Caco-2 (cell line): ENCODE data around the gene FOXD3. TPM values are rescaled to one million over a fixed set of nuclear protein-coding genes. Genes with fewer than 3 reads are reported as not detected.

Experiments
- BruUV-seq: library from RNA; stranded (reverse); fragments of 400-500 nt; replicated peaks from 2 replicates; lab custom pipeline; 2021; lab: Mats Ljungman, UMichigan
- CTCF ChIA-PET: fragments of 300-600 bp; sonication (Branson Sonifier 250); formaldehyde crosslinking; loops from one replicate; lab custom pipeline; 2022; ENCODE audit warnings: antibody characterized with exemption; lab: Charles Lee
- POLR2A ChIA-PET: fragments of 300-600 bp; sonication (Branson Sonifier 250); formaldehyde crosslinking; loops from one replicate; lab custom pipeline; 2022; ENCODE audit warnings: antibody characterized with exemption; lab: Charles Lee
- DNase-seq, 2 experiments: peaks; one replicate each; pipeline versions ENCODE4 v3.0.0 to v3.0.0-alpha.2; 2020 to 2022
- H3K27me3 ChIP-seq: replicated peaks from 2 replicates; pipeline ENCODE4 v1.6.0; 2011; ENCODE audit warnings: low read length; ENCODE audit not compliant: control insufficient read depth, insufficient read depth
- H3K36me3 ChIP-seq: 2 replicates; pipeline ENCODE4 v1.5.1; 2011; ENCODE audit warnings: low read length; ENCODE audit not compliant: control insufficient read depth, insufficient read depth
- H3K4me1 ChIP-seq: fragments of 250-450 bp; sonication (Bioruptor Pico); 2 replicates; pipeline ENCODE4 v1.5.1; 2020; ENCODE audit warnings: mild to moderate bottlenecking
- H3K4me3 ChIP-seq: 2 replicates; pipeline ENCODE4 v1.5.1; 2011; ENCODE audit warnings: low read depth, mild to moderate bottlenecking, control low read depth, low read length
- H3K9me3 ChIP-seq: fragments of 250-450 bp; sonication (Bioruptor Pico); 2 replicates; pipeline ENCODE4 v1.5.1; 2020; ENCODE audit warnings: mild to moderate bottlenecking, moderate library complexity
- H3K27ac Mint-ChIP-seq: one replicate; pipeline ENCODE4 v1.8.0; 2022; ENCODE audit warnings: mixed read lengths; ENCODE audit not compliant: unreplicated experiment
- H3K27me3 Mint-ChIP-seq: one replicate; pipeline ENCODE4 v1.8.0; 2022; ENCODE audit warnings: mixed read lengths; ENCODE audit not compliant: insufficient read depth, unreplicated experiment
- H3K36me3 Mint-ChIP-seq: one replicate; pipeline ENCODE4 v1.8.0; 2022; ENCODE audit warnings: mild to moderate bottlenecking, mixed read lengths; ENCODE audit not compliant: insufficient read depth, unreplicated experiment
- H3K4me1 Mint-ChIP-seq: one replicate; pipeline ENCODE4 v1.8.0; 2022; ENCODE audit warnings: low read depth, mixed read lengths; ENCODE audit not compliant: unreplicated experiment
- H3K4me3 Mint-ChIP-seq: one replicate; pipeline ENCODE4 v1.8.0; 2022; ENCODE audit warnings: mild to moderate bottlenecking, moderate library complexity, mixed read lengths; ENCODE audit not compliant: unreplicated experiment
- H3K9me3 Mint-ChIP-seq: one replicate; pipeline ENCODE4 v1.8.0; 2022; ENCODE audit warnings: mixed read lengths; ENCODE audit not compliant: unreplicated experiment
- intact Hi-C: fragments of 100-400 bp; cut with micrococcal nuclease; formaldehyde crosslinking; loops from one replicate; pipeline ENCODE4 v1.10.0; 2022; ENCODE audit not compliant: unreplicated experiment
- total RNA-seq: library from RNA; stranded (reverse); gene quantifications from 2 replicates; pipeline ENCODE4 v1.2.3, GENCODE V29; 2022
- TF ChIP-seq, protein P1 (sequence below), 2 experiments: fragments of 200-600 bp in 1 of 2; IDR thresholded peaks; 1 replicate in 1 of 2; 2 replicates in 1 of 2; pipeline versions ENCODE4 v1.5.1 to v1.8.0; 2011 to 2022; ENCODE audit warnings: antibody characterized with exemption in 1 of 2, control low read depth in 1 of 2, inconsistent platforms in 1 of 2, low read depth in 1 of 2, low read length in 1 of 2, mild to moderate bottlenecking in 1 of 2, moderate library complexity in 1 of 2; ENCODE audit not compliant: insufficient read depth in 1 of 2, severe bottlenecking in 1 of 2, unreplicated experiment in 1 of 2

FOXD3 gene
- total RNA-seq, 1 experiment from 2014 or later, result not detected

DNA sequence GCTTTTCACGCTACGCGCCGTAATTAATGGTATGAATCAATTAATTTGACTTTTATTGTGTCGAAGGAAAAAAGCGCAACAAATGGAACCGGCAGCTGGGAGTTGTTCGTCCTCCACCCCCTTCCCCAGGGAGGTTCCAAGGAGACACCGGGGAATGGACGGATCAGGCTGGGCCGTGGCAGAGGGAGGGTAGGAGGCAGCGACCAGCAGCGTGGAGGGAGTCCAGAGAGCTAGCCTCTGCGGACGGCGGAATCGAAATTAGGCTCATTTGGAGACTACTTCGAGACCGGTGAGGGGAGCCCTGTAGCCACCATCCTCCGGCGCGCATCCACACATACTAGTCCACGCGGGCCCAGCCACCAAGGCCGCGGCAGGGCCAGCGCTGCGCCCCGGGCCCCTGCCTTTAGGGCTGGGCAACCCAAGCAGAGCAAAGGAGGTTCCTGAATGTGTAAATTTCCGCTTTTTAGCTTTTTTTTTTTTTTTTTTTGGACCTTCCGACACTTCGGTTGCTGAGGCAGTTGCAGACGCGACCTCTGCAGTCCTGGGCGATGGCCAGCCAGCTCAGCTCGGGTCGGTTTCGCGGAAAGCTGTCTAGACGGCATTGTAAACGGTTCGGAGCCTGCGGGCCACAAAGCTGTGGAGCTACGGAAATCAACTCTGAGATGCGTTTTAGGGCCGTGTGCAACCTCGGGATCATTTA is 2.2 kb upstream of the FOXD3 start:
- Histone ChIP-seq H3K9me3 (no peaks in the 10 kb centered on the region), H3K4me1 (0 out of 2 replicates have a peak, but pooled peaks cover 3% of the 10 kb centered on the region), H3K4me3 (no peak overlapping the region), H3K36me3 (no peaks in the 10 kb centered on the region), H3K27me3 (no peaks in the 10 kb centered on the region)
- ChIA-PET CTCF (no interaction called here), POLR2A (no interaction called here)
- no TSS peak for BruUV-seq
- peaks cover 21% of the 10 kb centered on the region for H3K27me3 Mint-ChIP-seq
- intact Hi-C loops, result loop anchor here (10.0 kb wide), 1 partner anchor 215 kb away; no protein-coding TSS in a partner anchor
- H3K4me1 Mint-ChIP-seq, result no peaks in the 10 kb centered on the region
- H3K4me3 Mint-ChIP-seq, result no peak overlapping the region
- H3K27ac Mint-ChIP-seq, result no peak overlapping the region
- H3K9me3 Mint-ChIP-seq, result no peaks in the 10 kb centered on the region
- TF ChIP-seq, protein P1, sequence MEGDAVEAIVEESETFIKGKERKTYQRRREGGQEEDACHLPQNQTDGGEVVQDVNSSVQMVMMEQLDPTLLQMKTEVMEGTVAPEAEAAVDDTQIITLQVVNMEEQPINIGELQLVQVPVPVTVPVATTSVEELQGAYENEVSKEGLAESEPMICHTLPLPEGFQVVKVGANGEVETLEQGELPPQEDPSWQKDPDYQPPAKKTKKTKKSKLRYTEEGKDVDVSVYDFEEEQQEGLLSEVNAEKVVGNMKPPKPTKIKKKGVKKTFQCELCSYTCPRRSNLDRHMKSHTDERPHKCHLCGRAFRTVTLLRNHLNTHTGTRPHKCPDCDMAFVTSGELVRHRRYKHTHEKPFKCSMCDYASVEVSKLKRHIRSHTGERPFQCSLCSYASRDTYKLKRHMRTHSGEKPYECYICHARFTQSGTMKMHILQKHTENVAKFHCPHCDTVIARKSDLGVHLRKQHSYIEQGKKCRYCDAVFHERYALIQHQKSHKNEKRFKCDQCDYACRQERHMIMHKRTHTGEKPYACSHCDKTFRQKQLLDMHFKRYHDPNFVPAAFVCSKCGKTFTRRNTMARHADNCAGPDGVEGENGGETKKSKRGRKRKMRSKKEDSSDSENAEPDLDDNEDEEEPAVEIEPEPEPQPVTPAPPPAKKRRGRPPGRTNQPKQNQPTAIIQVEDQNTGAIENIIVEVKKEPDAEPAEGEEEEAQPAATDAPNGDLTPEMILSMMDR (IDR thresholded peaks at IDR 0.05; ENCODE audit: insufficient read depth in 1 of 2, low read depth in 1 of 2, low read length in 1 of 2, severe bottlenecking in 1 of 2, unreplicated experiment in 1 of 2), result no peak
- no peak for DNase-seq
- no peaks in the 10 kb centered on the region for H3K36me3 Mint-ChIP-seq

DNA sequence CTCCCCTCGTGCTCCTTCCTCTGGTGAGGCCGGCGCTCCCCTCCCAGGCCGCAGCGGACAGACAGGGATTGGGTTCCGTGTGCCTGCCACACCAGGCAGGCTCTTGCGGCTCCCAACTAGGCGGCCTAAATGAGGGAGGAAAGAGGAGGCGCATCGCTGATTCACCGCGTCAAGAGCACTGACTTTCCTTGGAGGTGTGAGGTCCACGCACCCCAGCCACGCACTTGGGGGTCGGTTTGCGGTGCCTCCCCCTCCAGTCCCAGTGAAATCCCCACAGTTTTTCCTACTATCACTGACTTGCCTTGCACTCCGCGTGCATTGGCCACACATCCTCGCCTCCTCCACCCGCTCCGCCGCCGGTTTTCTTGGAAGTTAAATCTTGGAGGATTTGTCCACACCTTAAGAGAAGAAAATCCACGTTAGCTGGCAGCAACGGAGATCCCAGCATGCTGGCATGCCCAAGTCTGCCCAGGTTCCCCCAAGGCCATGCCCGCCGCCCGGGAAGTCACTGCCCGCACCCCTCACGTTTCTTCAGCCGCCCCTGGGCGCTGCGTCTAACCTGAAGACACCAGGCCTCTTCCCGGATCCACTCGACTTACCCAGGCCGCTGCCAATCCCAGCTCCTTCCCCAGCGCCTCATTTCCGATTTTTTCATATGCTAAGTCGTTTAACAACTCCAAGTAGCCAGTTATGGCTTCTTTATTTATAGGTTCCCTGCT is 1.1 kb upstream of the FOXD3 start:
- no TSS peak for BruUV-seq
- Histone ChIP-seq H3K27me3 (no peaks in the 10 kb centered on the region), H3K4me3 (no peak overlapping the region), H3K36me3 (no peaks in the 10 kb centered on the region), H3K4me1 (0 out of 2 replicates have a peak, but pooled peaks cover 3% of the 10 kb centered on the region), H3K9me3 (no peaks in the 10 kb centered on the region)
- Mint-ChIP-seq H3K4me1 (no peaks in the 10 kb centered on the region), H3K27me3 (peaks cover 23% of the 10 kb centered on the region), H3K36me3 (no peaks in the 10 kb centered on the region), H3K4me3 (peak overlapping the region; percentile 70), H3K27ac (no peak overlapping the region), H3K9me3 (no peaks in the 10 kb centered on the region)
- TF ChIP-seq, protein P1 (IDR thresholded peaks at IDR 0.05; ENCODE audit: insufficient read depth in 1 of 2, low read depth in 1 of 2, low read length in 1 of 2, severe bottlenecking in 1 of 2, unreplicated experiment in 1 of 2), result no peak
- intact Hi-C loops, result loop anchor here (10.0 kb wide), 1 partner anchor 214 kb away; no protein-coding TSS in a partner anchor
- DNase-seq, result no peak
- CTCF ChIA-PET, result interaction anchor here (0.5 kb wide), 1 partner anchor 592 kb away, joined by 4 read pairs; no protein-coding TSS in a partner anchor
- POLR2A ChIA-PET, result no interaction called here

- H3K4me3 ChIP-seq, result no peak overlapping the region
- TF ChIP-seq, protein P1 (IDR thresholded peaks at IDR 0.05; ENCODE audit: insufficient read depth in 1 of 2, low read depth in 1 of 2, low read length in 1 of 2, severe bottlenecking in 1 of 2, unreplicated experiment in 1 of 2), result no peak
- no peaks in the 10 kb centered on the region for H3K4me1 Mint-ChIP-seq
- POLR2A ChIA-PET, result no interaction called here
- H3K9me3 Mint-ChIP-seq, result no peaks in the 10 kb centered on the region
- no peaks in the 10 kb centered on the region for H3K36me3 Mint-ChIP-seq
- H3K4me1 ChIP-seq, result 0 out of 2 replicates have a peak, but pooled peaks cover 3% of the 10 kb centered on the region
- intact Hi-C loops, result loop anchor here (10.0 kb wide), 1 partner anchor 213 kb away; no protein-coding TSS in a partner anchor
- no peaks in the 10 kb centered on the region for H3K9me3 ChIP-seq
- peak overlapping the region; percentile 70 for H3K4me3 Mint-ChIP-seq
- H3K27ac Mint-ChIP-seq, result no peak overlapping the region
- no peaks in the 10 kb centered on the region for H3K27me3 ChIP-seq
- no peak for DNase-seq
- no peaks in the 10 kb centered on the region for H3K36me3 ChIP-seq
- CTCF ChIA-PET, result no interaction called here
- peaks cover 26% of the 10 kb centered on the region for H3K27me3 Mint-ChIP-seq
- BruUV-seq, result no TSS peak
Measured at GRCh38 chr1:63321785-63322113, 618 bp upstream of the FOXD3 start.
